Uterus (tissue), 2 donors: ENCODE results near the gene TMEM131L.

ENCODE experiments used
- POLR2A ChIP-seq, 2 donors: fragments of 450-650 bp; IDR thresholded peaks; one replicate each; pipeline ENCODE4 v1.6.1; 2016; ENCODE audit warnings: antibody characterized with exemption in 2 of 2, mild to moderate bottlenecking in 1 of 2, moderate library complexity in 1 of 2
- TF ChIP-seq, protein P1 (sequence below), 4 experiments: fragments of 200-600 bp in 2 of 4; fragments of 450-650 bp in 2 of 4; sonication (generic) in 2 of 4; IDR thresholded peaks; one replicate each; pipeline ENCODE4 v1.5.1; 2016 to 2019; ENCODE audit warnings: antibody characterized with exemption in 4 of 4, mild to moderate bottlenecking in 2 of 4, moderate library complexity in 1 of 4

DNA sequence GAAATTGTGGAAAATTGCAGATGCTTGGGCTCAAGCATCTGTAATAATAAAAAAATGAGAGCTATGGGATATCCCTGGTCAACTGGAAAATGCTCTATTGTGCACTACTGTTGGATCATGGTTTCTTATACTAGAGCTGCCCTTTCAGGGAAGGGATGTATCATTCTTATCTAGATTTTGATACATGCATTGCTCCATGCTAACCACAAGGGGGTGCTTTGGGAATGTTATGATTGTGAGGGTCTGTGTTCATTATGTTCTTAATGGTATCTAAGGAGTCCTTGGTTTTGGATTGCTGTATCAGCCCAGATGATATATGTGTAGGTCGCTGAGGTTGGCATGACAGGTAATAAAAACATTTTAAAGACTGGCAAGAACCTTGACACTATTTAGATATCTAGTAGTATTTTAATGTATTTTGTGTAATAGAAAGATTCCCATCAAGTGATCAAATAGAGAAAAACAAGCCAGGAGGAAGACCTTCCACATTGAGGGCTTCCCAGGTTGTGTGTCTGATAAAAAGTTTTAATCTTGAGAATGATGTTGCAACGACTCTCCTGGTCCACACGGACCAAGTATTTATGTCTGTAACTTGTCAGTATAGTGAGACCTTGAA lies 168.7 kb downstream of the TMEM131L start:
- no peak for TF ChIP-seq POLR2A (IDR thresholded peaks at IDR 0.05)
- TF ChIP-seq, protein P1, sequence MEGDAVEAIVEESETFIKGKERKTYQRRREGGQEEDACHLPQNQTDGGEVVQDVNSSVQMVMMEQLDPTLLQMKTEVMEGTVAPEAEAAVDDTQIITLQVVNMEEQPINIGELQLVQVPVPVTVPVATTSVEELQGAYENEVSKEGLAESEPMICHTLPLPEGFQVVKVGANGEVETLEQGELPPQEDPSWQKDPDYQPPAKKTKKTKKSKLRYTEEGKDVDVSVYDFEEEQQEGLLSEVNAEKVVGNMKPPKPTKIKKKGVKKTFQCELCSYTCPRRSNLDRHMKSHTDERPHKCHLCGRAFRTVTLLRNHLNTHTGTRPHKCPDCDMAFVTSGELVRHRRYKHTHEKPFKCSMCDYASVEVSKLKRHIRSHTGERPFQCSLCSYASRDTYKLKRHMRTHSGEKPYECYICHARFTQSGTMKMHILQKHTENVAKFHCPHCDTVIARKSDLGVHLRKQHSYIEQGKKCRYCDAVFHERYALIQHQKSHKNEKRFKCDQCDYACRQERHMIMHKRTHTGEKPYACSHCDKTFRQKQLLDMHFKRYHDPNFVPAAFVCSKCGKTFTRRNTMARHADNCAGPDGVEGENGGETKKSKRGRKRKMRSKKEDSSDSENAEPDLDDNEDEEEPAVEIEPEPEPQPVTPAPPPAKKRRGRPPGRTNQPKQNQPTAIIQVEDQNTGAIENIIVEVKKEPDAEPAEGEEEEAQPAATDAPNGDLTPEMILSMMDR (IDR thresholded peaks at IDR 0.05), result peak in 3 of 4 experiments; percentile 10 to 40 (median 26)
